IMR-90 (cell line): ENCODE measurements around the gene PRKD1.

Experiments used
- BHLHE40 ChIP-seq: fragments of 150-350 bp; IDR thresholded peaks from 2 replicates; pipeline ENCODE4 v1.6.1; 2016; ENCODE audit warnings: mild to moderate bottlenecking, low read depth, low read length
- CEBPB ChIP-seq: IDR thresholded peaks from 2 replicates; pipeline ENCODE4 v1.6.1; 2012; ENCODE audit warnings: low read depth, low read length, improper control_type of control experiment
- POLR2A ChIP-seq: IDR thresholded peaks from 2 replicates; pipeline ENCODE4 v1.6.1; 2012; ENCODE audit warnings: mild to moderate bottlenecking, low read depth, low read length
- RAD21 ChIP-seq: IDR thresholded peaks from 2 replicates; pipeline ENCODE4 v1.6.1; 2012; ENCODE audit warnings: low read length, improper control_type of control experiment
- RCOR1 ChIP-seq: IDR thresholded peaks from 2 replicates; pipeline ENCODE4 v1.6.1; 2012; ENCODE audit warnings: mild to moderate bottlenecking, low read length, improper control_type of control experiment; ENCODE audit not compliant: insufficient replicate concordance
- RFX5 ChIP-seq: IDR thresholded peaks from 2 replicates; pipeline ENCODE4 v1.8.0; 2012; ENCODE audit warnings: low read depth, mild to moderate bottlenecking, low read length, moderate library complexity
- TF ChIP-seq, protein P1 (sequence below): conservative IDR thresholded peaks from 2 replicates; pipeline ENCODE4 v1.5.1; 2012; ENCODE audit warnings: mild to moderate bottlenecking, low read depth, low read length, improper control_type of control experiment
- TF ChIP-seq, protein P2 (sequence below): fragments of 150-350 bp; IDR thresholded peaks from 2 replicates; pipeline ENCODE4 v1.6.1; 2016; ENCODE audit warnings: low read depth, mild to moderate bottlenecking, low read length, moderate library complexity, borderline replicate concordance

DNA sequence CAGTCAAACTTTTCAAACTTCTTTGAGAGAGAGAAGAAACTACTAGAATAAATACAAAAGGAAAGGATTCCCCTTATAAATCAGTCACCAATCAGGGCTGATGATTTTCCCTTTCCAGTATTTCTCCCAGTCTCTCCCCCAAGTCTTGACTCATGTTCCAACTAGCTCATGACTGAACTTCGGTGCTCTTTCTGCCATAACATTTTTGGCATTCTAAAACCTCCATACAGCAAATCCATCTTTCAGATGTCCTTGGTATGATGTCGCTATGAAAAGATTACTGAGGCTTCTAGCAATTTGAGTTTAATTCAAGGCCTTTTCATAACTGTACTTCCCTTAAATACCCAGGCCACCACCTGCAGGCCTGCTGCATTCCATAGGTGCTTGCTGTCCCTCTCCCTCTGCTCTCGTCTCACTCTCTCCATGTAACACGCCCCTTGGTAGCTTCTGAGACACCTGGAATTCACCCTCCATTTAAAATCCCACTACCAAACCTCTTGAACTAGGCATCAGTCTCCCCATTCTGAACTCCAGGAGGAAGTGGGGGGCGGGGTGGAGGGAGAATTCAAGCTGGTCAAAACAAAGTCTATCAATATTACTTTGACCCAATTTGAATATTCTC, 2.4 kb downstream of the PRKD1 start:
- TF ChIP-seq POLR2A (no peak), BHLHE40 (no peak), RCOR1 (peak; percentile 48), CEBPB (no peak), RAD21 (no peak), RFX5 (no peak)
- TF ChIP-seq, protein P1, sequence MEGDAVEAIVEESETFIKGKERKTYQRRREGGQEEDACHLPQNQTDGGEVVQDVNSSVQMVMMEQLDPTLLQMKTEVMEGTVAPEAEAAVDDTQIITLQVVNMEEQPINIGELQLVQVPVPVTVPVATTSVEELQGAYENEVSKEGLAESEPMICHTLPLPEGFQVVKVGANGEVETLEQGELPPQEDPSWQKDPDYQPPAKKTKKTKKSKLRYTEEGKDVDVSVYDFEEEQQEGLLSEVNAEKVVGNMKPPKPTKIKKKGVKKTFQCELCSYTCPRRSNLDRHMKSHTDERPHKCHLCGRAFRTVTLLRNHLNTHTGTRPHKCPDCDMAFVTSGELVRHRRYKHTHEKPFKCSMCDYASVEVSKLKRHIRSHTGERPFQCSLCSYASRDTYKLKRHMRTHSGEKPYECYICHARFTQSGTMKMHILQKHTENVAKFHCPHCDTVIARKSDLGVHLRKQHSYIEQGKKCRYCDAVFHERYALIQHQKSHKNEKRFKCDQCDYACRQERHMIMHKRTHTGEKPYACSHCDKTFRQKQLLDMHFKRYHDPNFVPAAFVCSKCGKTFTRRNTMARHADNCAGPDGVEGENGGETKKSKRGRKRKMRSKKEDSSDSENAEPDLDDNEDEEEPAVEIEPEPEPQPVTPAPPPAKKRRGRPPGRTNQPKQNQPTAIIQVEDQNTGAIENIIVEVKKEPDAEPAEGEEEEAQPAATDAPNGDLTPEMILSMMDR, result no peak
- TF ChIP-seq, protein P2, sequence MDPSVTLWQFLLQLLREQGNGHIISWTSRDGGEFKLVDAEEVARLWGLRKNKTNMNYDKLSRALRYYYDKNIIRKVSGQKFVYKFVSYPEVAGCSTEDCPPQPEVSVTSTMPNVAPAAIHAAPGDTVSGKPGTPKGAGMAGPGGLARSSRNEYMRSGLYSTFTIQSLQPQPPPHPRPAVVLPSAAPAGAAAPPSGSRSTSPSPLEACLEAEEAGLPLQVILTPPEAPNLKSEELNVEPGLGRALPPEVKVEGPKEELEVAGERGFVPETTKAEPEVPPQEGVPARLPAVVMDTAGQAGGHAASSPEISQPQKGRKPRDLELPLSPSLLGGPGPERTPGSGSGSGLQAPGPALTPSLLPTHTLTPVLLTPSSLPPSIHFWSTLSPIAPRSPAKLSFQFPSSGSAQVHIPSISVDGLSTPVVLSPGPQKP, result no peak
